ENCODE measurements around the gene SCARF1.

Gene SCARF1

DNA sequence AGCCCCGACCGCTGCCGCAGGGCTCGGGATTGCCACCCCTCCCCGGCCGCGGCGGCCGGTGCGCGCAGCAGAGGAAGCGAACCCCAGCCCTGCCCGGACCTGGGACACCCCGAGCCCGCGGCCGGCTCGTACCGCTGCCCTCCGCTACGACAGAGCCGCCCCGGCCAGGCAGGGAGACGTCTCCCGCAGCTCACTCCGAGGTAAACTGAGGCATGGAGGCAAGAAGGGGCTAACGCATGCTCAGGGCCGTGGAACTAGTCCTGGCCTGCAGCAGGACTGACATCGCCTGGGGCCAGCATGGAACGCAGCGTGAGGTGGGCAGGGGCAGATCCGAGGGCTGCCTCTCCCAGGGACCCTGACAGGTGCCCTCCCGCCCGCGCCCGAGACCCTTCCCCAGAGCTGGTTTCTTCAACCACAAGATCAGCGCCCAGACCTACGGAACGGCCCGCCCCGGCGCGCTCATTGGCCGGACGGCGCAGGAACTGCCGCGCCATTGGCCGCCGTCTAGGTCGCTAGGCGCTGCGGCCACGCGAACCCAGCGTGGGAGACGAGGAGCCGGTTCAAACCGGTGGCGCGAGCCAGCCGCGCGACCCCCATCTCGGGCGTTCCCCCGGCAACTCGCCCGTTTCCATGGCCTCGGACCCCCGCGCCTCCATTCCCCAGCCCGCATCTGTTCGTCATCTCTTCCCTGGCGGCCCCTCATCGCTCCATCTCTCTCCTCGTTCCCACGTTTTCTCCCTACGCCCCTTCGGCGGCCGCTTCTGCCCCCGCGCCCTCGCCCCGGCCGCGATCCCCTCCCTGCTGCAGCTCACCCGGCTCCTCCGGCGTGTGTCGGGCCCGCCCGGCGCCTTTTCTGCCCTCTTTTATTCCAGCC, 17.3 kb downstream of the SCARF1 start, which contains the start of gene SLC43A2 (continued):
- TF ChIP-seq, protein P1, sequence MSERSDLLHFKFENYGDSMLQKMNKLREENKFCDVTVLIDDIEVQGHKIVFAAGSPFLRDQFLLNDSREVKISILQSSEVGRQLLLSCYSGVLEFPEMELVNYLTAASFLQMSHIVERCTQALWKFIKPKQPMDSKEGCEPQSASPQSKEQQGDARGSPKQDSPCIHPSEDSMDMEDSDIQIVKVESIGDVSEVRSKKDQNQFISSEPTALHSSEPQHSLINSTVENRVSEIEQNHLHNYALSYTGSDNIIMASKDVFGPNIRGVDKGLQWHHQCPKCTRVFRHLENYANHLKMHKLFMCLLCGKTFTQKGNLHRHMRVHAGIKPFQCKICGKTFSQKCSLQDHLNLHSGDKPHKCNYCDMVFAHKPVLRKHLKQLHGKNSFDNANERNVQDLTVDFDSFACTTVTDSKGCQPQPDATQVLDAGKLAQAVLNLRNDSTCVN (tag by site-specific recombination; optimal IDR thresholded peaks at IDR 0.05), result peak; percentile 89
- TF ChIP-seq, protein P2, sequence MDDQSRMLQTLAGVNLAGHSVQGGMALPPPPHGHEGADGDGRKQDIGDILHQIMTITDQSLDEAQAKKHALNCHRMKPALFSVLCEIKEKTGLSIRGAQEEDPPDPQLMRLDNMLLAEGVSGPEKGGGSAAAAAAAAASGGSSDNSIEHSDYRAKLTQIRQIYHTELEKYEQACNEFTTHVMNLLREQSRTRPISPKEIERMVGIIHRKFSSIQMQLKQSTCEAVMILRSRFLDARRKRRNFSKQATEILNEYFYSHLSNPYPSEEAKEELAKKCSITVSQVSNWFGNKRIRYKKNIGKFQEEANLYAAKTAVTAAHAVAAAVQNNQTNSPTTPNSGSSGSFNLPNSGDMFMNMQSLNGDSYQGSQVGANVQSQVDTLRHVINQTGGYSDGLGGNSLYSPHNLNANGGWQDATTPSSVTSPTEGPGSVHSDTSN (CRISPR knock-in tag; IDR thresholded peaks at IDR 0.05), result no peak
- TF ChIP-seq ZNF488 (tag by site-specific recombination; IDR thresholded peaks at IDR 0.05) (no peak), ZIC2 (tag by site-specific recombination; IDR thresholded peaks at IDR 0.05) (peak; percentile 29), ZNF140 (tag by site-specific recombination; IDR thresholded peaks at IDR 0.05) (no peak), EGR2 (tag by site-specific recombination; IDR thresholded peaks at IDR 0.05; ENCODE audit: low read depth) (peak; percentile 91), ZNF639 (tag by site-specific recombination; IDR thresholded peaks at IDR 0.05) (0 out of 2 replicates have a peak, but pooled peaks have one; percentile 37), ZNF777 (tag by site-specific recombination; IDR thresholded peaks at IDR 0.05; ENCODE audit: borderline replicate concordance) (0 out of 2 replicates have a peak, but pooled peaks have one; percentile 47), ZNF354C (tag by site-specific recombination; IDR thresholded peaks at IDR 0.05; ENCODE audit: borderline replicate concordance, low read depth) (no peak), ZNF416 (tag by site-specific recombination; IDR thresholded peaks at IDR 0.05) (no peak), ATF2 (tag by site-specific recombination; IDR thresholded peaks at IDR 0.05; ENCODE audit: low read depth) (no peak), ZNF133 (tag by site-specific recombination; IDR thresholded peaks at IDR 0.05) (no peak), ZNF664 (tag by site-specific recombination; IDR thresholded peaks at IDR 0.05) (no peak), ELK4 (IDR thresholded peaks at IDR 0.05; ENCODE audit: borderline replicate concordance, low read depth, low read length) (no peak), KLF1 (tag by site-specific recombination; IDR thresholded peaks at IDR 0.05) (peak; percentile 67; the same call in 1 of the 2 replicates), ZNF148 (tag by site-specific recombination; IDR thresholded peaks at IDR 0.05; ENCODE audit: borderline replicate concordance) (no peak), ZNF146 (tag by site-specific recombination; IDR thresholded peaks at IDR 0.05) (peak; percentile 40), ZNF530 (tag by site-specific recombination; IDR thresholded peaks at IDR 0.05; ENCODE audit: low read depth) (no peak), ZNF394 (tag by site-specific recombination; IDR thresholded peaks at IDR 0.05; ENCODE audit: borderline replicate concordance) (peak; percentile 59), ZNF529 (tag by site-specific recombination; IDR thresholded peaks at IDR 0.05; ENCODE audit: insufficient replicate concordance) (no peak), ZSCAN5A (tag by site-specific recombination; IDR thresholded peaks at IDR 0.05) (peak; percentile 81; the same call in 1 of the 2 replicates), YY2 (tag by site-specific recombination; IDR thresholded peaks at IDR 0.05) (peak; percentile 33; the same call in 1 of the 2 replicates), ZNF660 (tag by site-specific recombination; IDR thresholded peaks at IDR 0.05) (no peak), ZNF302 (tag by site-specific recombination; IDR thresholded peaks at IDR 0.05; ENCODE audit: low read depth) (no peak)
- TF ChIP-seq, protein P3, sequence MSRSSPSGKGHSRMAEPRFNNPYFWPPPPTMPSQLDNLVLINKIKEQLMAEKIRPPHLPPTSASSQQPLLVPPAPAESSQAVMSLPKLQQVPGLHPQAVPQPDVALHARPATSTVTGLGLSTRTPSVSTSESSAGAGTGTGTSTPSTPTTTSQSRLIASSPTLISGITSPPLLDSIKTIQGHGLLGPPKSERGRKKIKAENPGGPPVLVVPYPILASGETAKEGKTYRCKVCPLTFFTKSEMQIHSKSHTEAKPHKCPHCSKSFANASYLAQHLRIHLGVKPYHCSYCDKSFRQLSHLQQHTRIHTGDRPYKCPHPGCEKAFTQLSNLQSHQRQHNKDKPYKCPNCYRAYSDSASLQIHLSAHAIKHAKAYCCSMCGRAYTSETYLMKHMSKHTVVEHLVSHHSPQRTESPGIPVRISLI (tag by site-specific recombination; IDR thresholded peaks at IDR 0.05), result no peak
